ENCODE data around the gene MARK3. TPM values are rescaled to one million over a fixed set of nuclear protein-coding genes. Genes with fewer than 3 reads are reported as not detected.

Gene MARK3
- total and polyA plus RNA-seq, 2 of the 13 experiments (the other 11 are each of a cell fraction or from before 2014, with no cell fraction given): 47.7 to 56.6 TPM

DNA sequence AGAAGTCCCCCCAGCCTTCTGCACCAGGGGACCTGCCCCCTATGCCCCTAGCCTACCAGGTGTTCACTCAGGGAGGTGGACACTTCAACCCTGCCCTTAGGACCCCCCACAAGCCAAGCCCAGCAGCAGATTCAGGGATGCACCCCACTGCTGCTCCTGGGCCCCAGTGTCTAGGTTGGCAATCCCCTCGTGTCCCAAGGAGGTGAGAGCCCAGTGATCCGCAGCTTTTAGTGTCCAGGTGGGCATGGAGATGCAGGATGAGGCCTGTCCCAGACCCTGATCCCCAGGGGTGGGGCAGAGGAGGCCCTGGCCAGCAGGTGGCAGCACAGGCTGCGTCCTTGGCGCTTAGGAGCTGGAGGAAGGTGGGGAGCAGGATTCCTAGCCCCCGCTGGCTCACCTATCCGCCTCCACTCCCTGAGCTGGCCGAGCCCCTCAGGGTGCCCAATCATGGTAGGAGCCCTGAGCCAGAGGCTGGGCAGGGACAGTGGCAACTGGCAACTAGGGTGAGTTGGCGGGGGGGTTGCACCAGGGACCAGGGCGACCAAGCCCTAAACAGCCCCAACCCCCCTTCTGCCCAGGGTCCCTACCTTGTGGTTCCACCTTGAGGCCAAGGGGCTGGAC, 133.3 kb downstream of the MARK3 start (continued):
- TF ChIP-seq MEIS1 (CRISPR knock-in tag; IDR thresholded peaks at IDR 0.05; ENCODE audit: borderline replicate concordance) (peak; percentile 26; the same call in 1 of the 2 replicates), MAFF (IDR thresholded peaks at IDR 0.05; ENCODE audit: low read depth, low read length) (no peak), ZNF768 (CRISPR knock-in tag; IDR thresholded peaks at IDR 0.05) (no peak), ZNF782 (CRISPR knock-in tag; IDR thresholded peaks at IDR 0.05; ENCODE audit: borderline replicate concordance) (no peak), ZSCAN29 (CRISPR knock-in tag; conservative IDR thresholded peaks at IDR 0.05) (no peak), ARNT2 (CRISPR knock-in tag; IDR thresholded peaks at IDR 0.05; ENCODE audit: low read depth) (no peak), ESRRA (CRISPR knock-in tag; IDR thresholded peaks at IDR 0.05; ENCODE audit: low read depth) (no peak), PCBP2 (optimal IDR thresholded peaks at IDR 0.05; ENCODE audit: low read depth, low read length, poor library complexity, severe bottlenecking) (no peak), KMT2A (CRISPR knock-in tag; IDR thresholded peaks at IDR 0.05) (no peak), SRSF9 (IDR thresholded peaks at IDR 0.05; ENCODE audit: borderline replicate concordance, insufficient read depth, low read depth, low read length, poor library complexity, severe bottlenecking) (no peak), ZSCAN25 (CRISPR knock-in tag; IDR thresholded peaks at IDR 0.05) (no peak), GABPB1 (CRISPR knock-in tag; IDR thresholded peaks at IDR 0.05) (no peak), ZNF20 (CRISPR knock-in tag; IDR thresholded peaks at IDR 0.05) (no peak), ZNF766 (CRISPR knock-in tag; IDR thresholded peaks at IDR 0.05; ENCODE audit: borderline replicate concordance) (no peak), SCMH1 (CRISPR knock-in tag; IDR thresholded peaks at IDR 0.05; ENCODE audit: borderline replicate concordance) (no peak), ZNF788 (CRISPR knock-in tag; IDR thresholded peaks at IDR 0.05; ENCODE audit: borderline replicate concordance) (no peak), ZIK1 (CRISPR knock-in tag; IDR thresholded peaks at IDR 0.05; ENCODE audit: borderline replicate concordance, low read depth) (no peak), ZNF34 (CRISPR knock-in tag; IDR thresholded peaks at IDR 0.05; ENCODE audit: borderline replicate concordance) (no peak), GATAD2A (CRISPR knock-in tag; IDR thresholded peaks at IDR 0.05) (no peak), IKZF1 (IDR thresholded peaks at IDR 0.05) (no peak), CBX1 (IDR thresholded peaks at IDR 0.05; ENCODE audit: low read depth) (no peak), SATB2 (CRISPR knock-in tag; IDR thresholded peaks at IDR 0.05) (no peak), ATRX (CRISPR knock-in tag; IDR thresholded peaks at IDR 0.05; ENCODE audit: borderline replicate concordance) (no peak), PTBP1 (IDR thresholded peaks at IDR 0.05; ENCODE audit: low read depth, low read length, poor library complexity, severe bottlenecking) (no peak), ZNF781 (CRISPR knock-in tag; IDR thresholded peaks at IDR 0.05; ENCODE audit: borderline replicate concordance, not compliant biosample characterization) (no peak), RARG (CRISPR knock-in tag; IDR thresholded peaks at IDR 0.05; ENCODE audit: low read depth) (no peak), HOXA7 (CRISPR knock-in tag; IDR thresholded peaks at IDR 0.05) (no peak), SALL1 (CRISPR knock-in tag; IDR thresholded peaks at IDR 0.05) (peak; percentile 63; the same call in 1 of the 2 replicates), SETDB1 (CRISPR knock-in tag; IDR thresholded peaks at IDR 0.05; ENCODE audit: borderline replicate concordance) (no peak)
- TF ChIP-seq, protein P1, sequence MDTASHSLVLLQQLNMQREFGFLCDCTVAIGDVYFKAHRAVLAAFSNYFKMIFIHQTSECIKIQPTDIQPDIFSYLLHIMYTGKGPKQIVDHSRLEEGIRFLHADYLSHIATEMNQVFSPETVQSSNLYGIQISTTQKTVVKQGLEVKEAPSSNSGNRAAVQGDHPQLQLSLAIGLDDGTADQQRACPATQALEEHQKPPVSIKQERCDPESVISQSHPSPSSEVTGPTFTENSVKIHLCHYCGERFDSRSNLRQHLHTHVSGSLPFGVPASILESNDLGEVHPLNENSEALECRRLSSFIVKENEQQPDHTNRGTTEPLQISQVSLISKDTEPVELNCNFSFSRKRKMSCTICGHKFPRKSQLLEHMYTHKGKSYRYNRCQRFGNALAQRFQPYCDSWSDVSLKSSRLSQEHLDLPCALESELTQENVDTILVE (CRISPR knock-in tag; IDR thresholded peaks at IDR 0.05): no peak
- TF ChIP-seq, protein P2, sequence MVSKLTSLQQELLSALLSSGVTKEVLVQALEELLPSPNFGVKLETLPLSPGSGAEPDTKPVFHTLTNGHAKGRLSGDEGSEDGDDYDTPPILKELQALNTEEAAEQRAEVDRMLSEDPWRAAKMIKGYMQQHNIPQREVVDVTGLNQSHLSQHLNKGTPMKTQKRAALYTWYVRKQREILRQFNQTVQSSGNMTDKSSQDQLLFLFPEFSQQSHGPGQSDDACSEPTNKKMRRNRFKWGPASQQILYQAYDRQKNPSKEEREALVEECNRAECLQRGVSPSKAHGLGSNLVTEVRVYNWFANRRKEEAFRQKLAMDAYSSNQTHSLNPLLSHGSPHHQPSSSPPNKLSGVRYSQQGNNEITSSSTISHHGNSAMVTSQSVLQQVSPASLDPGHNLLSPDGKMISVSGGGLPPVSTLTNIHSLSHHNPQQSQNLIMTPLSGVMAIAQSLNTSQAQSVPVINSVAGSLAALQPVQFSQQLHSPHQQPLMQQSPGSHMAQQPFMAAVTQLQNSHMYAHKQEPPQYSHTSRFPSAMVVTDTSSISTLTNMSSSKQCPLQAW (CRISPR knock-in tag; IDR thresholded peaks at IDR 0.05): no peak
